GM23338 (cell line): ENCODE results near the gene PTOV1. TPM values are rescaled to one million over a fixed set of nuclear protein-coding genes. Genes with fewer than 3 reads are reported as not detected.

Experiments used
- ATAC-seq: fragments of 200-7000 bp; cut with Tn5 transposase; 3 replicates; pipeline ENCODE4 v1.9.1; 2020
- DNase-seq: peaks from one replicate; pipeline ENCODE4 v3.0.0-alpha.2; 2015; ENCODE audit warnings: low spot score
- H2AFZ ChIP-seq: fragments of 200-600 bp; sonication (generic); 2 replicates; pipeline ENCODE4 v1.8.0; 2016; ENCODE audit warnings: antibody characterized with exemption, mild to moderate bottlenecking, moderate library complexity
- H3F3A ChIP-seq: fragments of 200-600 bp; sonication (generic); replicated peaks from 2 replicates; pipeline ENCODE4 v1.8.0; 2017; ENCODE audit warnings: antibody characterized with exemption, mixed run types, low read depth
- H3K27ac ChIP-seq: fragments of 200-600 bp; sonication (generic); 2 replicates; pipeline ENCODE4 v1.6.1; 2016; ENCODE audit warnings: low read depth
- H3K27me3 ChIP-seq: fragments of 200-600 bp; sonication (generic); 2 replicates; pipeline ENCODE4 v1.8.0; 2016; ENCODE audit warnings: mild to moderate bottlenecking, mixed run types, moderate library complexity; ENCODE audit not compliant: insufficient read depth
- H3K36me3 ChIP-seq: fragments of 200-600 bp; sonication (generic); 2 replicates; pipeline ENCODE4 v1.8.0; 2016; ENCODE audit warnings: mild to moderate bottlenecking; ENCODE audit not compliant: insufficient read depth
- H3K4me1 ChIP-seq: fragments of 200-600 bp; sonication (generic); 2 replicates; pipeline ENCODE4 v1.8.0; 2016; ENCODE audit warnings: mild to moderate bottlenecking, moderate library complexity; ENCODE audit not compliant: insufficient read depth
- H3K4me2 ChIP-seq: fragments of 200-600 bp; sonication (generic); 2 replicates; pipeline ENCODE4 v1.7.1; 2017; ENCODE audit warnings: mixed run types
- H3K4me3 ChIP-seq: fragments of 200-600 bp; sonication (generic); 2 replicates; pipeline ENCODE4 v1.6.1; 2016; ENCODE audit warnings: mixed run types
- H3K79me2 ChIP-seq: fragments of 200-600 bp; sonication (generic); replicated peaks from 2 replicates; pipeline ENCODE4 v1.8.0; 2017; ENCODE audit warnings: mild to moderate bottlenecking; ENCODE audit not compliant: insufficient read depth
- H3K9me2 ChIP-seq: fragments of 200-600 bp; sonication (generic); 2 replicates; pipeline ENCODE4 v1.8.0; 2017; ENCODE audit not compliant: insufficient read depth
- H4K20me1 ChIP-seq: fragments of 200-600 bp; sonication (generic); replicated peaks from 2 replicates; pipeline ENCODE4 v1.8.0; 2017; ENCODE audit warnings: mild to moderate bottlenecking; ENCODE audit not compliant: insufficient read depth
- H3K27ac Mint-ChIP-seq: 2 replicates; pipeline ENCODE4 v1.8.0; 2020; ENCODE audit warnings: inconsistent platforms, mild to moderate bottlenecking, moderate library complexity, mixed read lengths
- H3K27me3 Mint-ChIP-seq: 3 replicates; pipeline ENCODE4 v1.8.0; 2022; ENCODE audit warnings: low read depth, mild to moderate bottlenecking, moderate library complexity, mixed read lengths, inconsistent platforms; ENCODE audit not compliant: insufficient read depth, poor library complexity
- H3K36me3 Mint-ChIP-seq: 3 replicates; pipeline ENCODE4 v1.8.0; 2021; ENCODE audit warnings: low read depth, mild to moderate bottlenecking, inconsistent platforms, moderate library complexity, mixed read lengths
- H3K4me1 Mint-ChIP-seq: 3 replicates; pipeline ENCODE4 v1.8.0; 2020; ENCODE audit warnings: mild to moderate bottlenecking, inconsistent platforms, mixed read lengths
- H3K4me3 Mint-ChIP-seq: 3 replicates; pipeline ENCODE4 v1.8.0; 2021; ENCODE audit warnings: moderate library complexity, mild to moderate bottlenecking, inconsistent platforms, mixed read lengths
- H3K9me3 Mint-ChIP-seq: 3 replicates; pipeline ENCODE4 v1.8.0; 2020; ENCODE audit warnings: moderate library complexity, mild to moderate bottlenecking, inconsistent platforms, mixed read lengths
- EZH2 ChIP-seq: fragments of 200-600 bp; sonication (generic); IDR thresholded peaks from one replicate; pipeline ENCODE4 v1.8.0; 2017; ENCODE audit warnings: antibody characterized with exemption, mild to moderate bottlenecking, low read depth; ENCODE audit not compliant: unreplicated experiment
- NANOG ChIP-seq: IDR thresholded peaks from 2 replicates; pipeline ENCODE4 v1.6.1; 2016; ENCODE audit warnings: antibody characterized with exemption, borderline replicate concordance
- ZNF114 ChIP-seq: fragments of 250-450 bp; sonication (Bioruptor Pico); IDR thresholded peaks from 2 replicates; pipeline ENCODE4 v1.5.0; 2020; ENCODE audit warnings: mild to moderate bottlenecking, moderate library complexity
- polyA plus RNA-seq: library from polyadenylated mRNA; unstranded; fragments of >200 nt; fragmentation: Nextera tagmentation; extraction: Ambion mirVana; gene quantifications from 2 replicates; pipeline ENCODE4 v1.2.1, GENCODE V29; 2016
- total RNA-seq: library from RNA; depleted of rRNA; stranded (reverse); fragments of >200 nt; shearing (Covaris generic); gene quantifications from 2 replicates; pipeline ENCODE4 v1.2.3, GENCODE V29; 2014
- TF ChIP-seq, protein P1 (sequence below): fragments of 250-450 bp; sonication (Bioruptor Pico); IDR thresholded peaks from 2 replicates; pipeline ENCODE4 v1.5.0; 2020; ENCODE audit warnings: mild to moderate bottlenecking, moderate library complexity

The PTOV1 gene
- total and polyA plus RNA-seq, 2 experiments from 2014 or later: 188 to 209 TPM

DNA sequence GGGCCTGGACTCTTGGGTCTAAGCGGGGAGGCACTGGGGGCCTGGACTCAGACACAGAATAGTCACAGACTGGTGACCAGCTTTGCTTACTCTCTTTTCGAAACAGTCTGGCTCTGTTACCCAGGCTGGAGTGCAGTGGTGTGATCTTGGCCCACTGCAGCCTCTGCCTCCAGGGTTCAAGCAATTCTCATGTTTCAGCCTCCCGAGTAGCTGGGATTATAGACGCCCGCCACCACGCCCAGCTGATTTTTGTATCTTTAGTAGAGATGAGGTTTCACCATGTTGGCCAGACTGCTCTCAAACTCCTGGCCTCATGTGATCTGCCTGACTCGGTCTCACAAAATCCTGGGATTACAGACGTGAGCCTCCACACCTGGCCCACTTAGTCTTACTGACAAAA is 21.8 kb upstream of the PTOV1 start:
- Mint-ChIP-seq H3K36me3 (peaks cover 19% of the 10 kb centered on the region), H3K9me3 (no peaks in the 10 kb centered on the region; the same call in 2 of the 3 replicates), H3K27me3 (peaks cover 9% of the 10 kb centered on the region), H3K4me3 (no peak overlapping the region), H3K27ac (no peak overlapping the region), H3K4me1 (no peaks in the 10 kb centered on the region; the same call in 2 of the 3 replicates)
- H3K36me3 ChIP-seq: no peaks in the 10 kb centered on the region
- no peak overlapping the region for H3K27ac ChIP-seq
- no peaks in the 10 kb centered on the region; the same call in 1 of the 2 replicates for H4K20me1 ChIP-seq
- DNase-seq: no peak
- H3K27me3 ChIP-seq: no peaks in the 10 kb centered on the region
- H3K4me3 ChIP-seq: no peak overlapping the region
- no peaks in the 10 kb centered on the region for H3F3A ChIP-seq
- TF ChIP-seq ZNF114: no peak
- TF ChIP-seq EZH2: no peak
- no peaks in the 10 kb centered on the region for H3K4me1 ChIP-seq
- H2AFZ ChIP-seq: no peak overlapping the region
- H3K79me2 ChIP-seq: peaks cover 5% of the 10 kb centered on the region; the same call in 1 of the 2 replicates
- no peak for ATAC-seq
- H3K4me2 ChIP-seq: no peak overlapping the region
- H3K9me2 ChIP-seq: no peaks in the 10 kb centered on the region

DNA sequence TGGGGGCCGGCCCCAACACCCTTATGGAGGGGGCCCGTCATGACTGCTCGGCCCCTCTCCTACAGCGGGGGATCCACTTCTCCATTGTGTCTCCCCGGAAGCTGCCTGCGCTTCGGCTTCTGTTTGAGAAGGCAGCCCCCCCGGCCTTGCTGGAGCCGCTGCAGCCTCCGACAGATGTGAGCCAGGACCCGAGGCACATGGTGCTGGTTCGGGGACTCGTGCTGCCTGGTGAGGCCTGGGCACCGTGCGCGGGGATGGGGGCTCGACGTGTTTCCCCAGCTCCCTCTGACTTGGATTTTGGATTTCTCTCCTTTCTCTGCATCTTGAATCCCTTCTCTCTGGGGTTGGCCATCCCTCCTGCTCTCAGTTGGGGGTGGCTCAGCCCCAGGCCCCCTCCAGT is 21.2 kb upstream of the PTOV1 start:
- Mint-ChIP-seq H3K27ac (no peak overlapping the region), H3K4me3 (no peak overlapping the region), H3K9me3 (no peaks in the 10 kb centered on the region; the same call in 2 of the 3 replicates), H3K36me3 (peaks cover 21% of the 10 kb centered on the region), H3K4me1 (no peaks in the 10 kb centered on the region; the same call in 2 of the 3 replicates), H3K27me3 (peaks cover 11% of the 10 kb centered on the region)
- H3K36me3 ChIP-seq: no peaks in the 10 kb centered on the region
- no peaks in the 10 kb centered on the region for H3K4me1 ChIP-seq
- no peaks in the 10 kb centered on the region for H3K9me2 ChIP-seq
- H3K4me3 ChIP-seq: no peak overlapping the region
- ATAC-seq (no peak), DNase-seq (no peak)
- H3K79me2 ChIP-seq: no peaks in the 10 kb centered on the region
- H3K27ac ChIP-seq: no peak overlapping the region
- H2AFZ ChIP-seq: no peak overlapping the region
- no peaks in the 10 kb centered on the region for H3K27me3 ChIP-seq
- no peak overlapping the region for H3K4me2 ChIP-seq
- H4K20me1 ChIP-seq: no peaks in the 10 kb centered on the region; the same call in 1 of the 2 replicates
- no peaks in the 10 kb centered on the region for H3F3A ChIP-seq
- TF ChIP-seq NANOG: no peak
- TF ChIP-seq, protein P1, sequence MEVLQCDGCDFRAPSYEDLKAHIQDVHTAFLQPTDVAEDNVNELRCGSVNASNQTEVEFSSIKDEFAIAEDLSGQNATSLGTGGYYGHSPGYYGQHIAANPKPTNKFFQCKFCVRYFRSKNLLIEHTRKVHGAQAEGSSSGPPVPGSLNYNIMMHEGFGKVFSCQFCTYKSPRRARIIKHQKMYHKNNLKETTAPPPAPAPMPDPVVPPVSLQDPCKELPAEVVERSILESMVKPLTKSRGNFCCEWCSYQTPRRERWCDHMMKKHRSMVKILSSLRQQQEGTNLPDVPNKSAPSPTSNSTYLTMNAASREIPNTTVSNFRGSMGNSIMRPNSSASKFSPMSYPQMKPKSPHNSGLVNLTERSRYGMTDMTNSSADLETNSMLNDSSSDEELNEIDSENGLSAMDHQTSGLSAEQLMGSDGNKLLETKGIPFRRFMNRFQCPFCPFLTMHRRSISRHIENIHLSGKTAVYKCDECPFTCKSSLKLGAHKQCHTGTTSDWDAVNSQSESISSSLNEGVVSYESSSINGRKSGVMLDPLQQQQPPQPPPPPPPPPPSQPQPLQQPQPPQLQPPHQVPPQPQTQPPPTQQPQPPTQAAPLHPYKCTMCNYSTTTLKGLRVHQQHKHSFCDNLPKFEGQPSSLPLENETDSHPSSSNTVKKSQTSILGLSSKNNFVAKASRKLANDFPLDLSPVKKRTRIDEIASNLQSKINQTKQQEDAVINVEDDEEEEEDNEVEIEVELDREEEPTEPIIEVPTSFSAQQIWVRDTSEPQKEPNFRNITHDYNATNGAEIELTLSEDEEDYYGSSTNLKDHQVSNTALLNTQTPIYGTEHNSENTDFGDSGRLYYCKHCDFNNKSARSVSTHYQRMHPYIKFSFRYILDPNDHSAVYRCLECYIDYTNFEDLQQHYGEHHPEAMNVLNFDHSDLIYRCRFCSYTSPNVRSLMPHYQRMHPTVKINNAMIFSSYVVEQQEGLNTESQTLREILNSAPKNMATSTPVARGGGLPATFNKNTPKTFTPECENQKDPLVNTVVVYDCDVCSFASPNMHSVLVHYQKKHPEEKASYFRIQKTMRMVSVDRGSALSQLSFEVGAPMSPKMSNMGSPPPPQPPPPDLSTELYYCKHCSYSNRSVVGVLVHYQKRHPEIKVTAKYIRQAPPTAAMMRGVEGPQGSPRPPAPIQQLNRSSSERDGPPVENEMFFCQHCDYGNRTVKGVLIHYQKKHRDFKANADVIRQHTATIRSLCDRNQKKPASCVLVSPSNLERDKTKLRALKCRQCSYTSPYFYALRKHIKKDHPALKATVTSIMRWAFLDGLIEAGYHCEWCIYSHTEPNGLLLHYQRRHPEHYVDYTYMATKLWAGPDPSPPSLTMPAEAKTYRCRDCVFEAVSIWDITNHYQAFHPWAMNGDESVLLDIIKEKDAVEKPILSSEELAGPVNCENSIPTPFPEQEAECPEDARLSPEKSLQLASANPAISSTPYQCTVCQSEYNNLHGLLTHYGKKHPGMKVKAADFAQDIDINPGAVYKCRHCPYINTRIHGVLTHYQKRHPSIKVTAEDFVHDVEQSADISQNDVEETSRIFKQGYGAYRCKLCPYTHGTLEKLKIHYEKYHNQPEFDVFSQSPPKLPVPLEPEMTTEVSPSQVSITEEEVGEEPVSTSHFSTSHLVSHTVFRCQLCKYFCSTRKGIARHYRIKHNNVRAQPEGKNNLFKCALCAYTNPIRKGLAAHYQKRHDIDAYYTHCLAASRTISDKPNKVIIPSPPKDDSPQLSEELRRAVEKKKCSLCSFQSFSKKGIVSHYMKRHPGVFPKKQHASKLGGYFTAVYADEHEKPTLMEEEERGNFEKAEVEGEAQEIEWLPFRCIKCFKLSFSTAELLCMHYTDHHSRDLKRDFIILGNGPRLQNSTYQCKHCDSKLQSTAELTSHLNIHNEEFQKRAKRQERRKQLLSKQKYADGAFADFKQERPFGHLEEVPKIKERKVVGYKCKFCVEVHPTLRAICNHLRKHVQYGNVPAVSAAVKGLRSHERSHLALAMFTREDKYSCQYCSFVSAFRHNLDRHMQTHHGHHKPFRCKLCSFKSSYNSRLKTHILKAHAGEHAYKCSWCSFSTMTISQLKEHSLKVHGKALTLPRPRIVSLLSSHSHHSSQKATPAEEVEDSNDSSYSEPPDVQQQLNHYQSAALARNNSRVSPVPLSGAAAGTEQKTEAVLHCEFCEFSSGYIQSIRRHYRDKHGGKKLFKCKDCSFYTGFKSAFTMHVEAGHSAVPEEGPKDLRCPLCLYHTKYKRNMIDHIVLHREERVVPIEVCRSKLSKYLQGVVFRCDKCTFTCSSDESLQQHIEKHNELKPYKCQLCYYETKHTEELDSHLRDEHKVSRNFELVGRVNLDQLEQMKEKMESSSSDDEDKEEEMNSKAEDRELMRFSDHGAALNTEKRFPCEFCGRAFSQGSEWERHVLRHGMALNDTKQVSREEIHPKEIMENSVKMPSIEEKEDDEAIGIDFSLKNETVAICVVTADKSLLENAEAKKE (CRISPR knock-in tag): no peak
- TF ChIP-seq ZNF114: no peak
